Midbrain (tissue), 1 donor: Measurements from ENCODE around the gene COX4I2.

Source experiments
- DNase-seq: peaks from one replicate; lab custom pipeline; 2025; lab: John Stamatoyannopoulos, UW

COX4I2 gene

DNA sequence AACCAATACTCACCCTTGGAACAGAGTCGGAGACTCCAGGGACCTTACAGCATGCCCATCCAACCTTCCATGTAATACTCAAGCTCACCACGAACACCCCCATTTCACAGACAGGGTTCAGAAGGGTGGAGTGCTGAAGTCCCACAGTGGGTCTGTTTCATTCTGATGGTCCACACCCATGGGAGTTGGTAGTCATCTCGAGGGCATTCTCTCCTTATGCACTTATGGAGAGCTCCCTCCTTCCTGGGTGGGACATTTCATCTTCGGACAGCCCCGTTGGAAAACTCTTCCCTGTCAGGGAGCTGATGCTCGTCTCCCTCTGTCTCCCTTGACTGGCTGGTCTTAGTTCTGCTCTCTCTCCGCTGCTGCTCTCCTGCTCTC is 38.9 kb downstream of the COX4I2 start:
- DNase-seq, result no peak

DNA sequence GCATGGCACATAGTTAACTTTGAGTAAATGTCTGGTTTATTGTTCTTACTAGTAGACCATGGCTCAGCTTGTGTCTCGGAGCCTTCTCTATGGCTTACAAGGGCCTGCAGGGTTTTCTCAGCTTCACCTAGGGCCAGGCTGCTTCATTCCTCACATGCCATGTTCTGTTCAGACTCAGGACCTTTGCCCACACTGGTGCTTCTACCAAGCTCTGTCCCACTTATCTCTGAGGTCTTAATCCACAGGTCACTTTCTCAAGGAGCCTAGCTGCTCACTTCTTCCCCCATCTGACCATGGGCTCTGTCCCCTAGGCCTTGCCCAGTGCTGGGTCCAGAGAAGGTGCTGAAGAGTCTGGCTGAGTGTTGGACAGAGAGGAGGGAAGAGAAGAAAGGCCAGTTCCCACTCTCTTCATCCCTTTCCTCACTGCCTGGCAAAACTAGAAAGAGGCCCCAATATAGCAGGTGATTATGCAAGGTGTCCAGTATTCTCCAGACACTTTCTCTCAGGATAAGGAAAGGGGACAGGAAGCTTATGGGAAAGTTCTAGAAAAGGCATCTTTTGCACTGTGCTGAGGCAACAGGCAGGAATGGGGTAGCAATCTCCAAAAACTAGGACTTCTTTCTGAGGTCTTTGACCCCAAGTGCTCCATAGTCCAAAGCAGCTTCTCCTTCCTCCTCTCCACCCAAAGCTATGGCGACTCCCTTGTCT is 40.0 kb downstream of the COX4I2 start:
- DNase-seq, result no peak

DNA sequence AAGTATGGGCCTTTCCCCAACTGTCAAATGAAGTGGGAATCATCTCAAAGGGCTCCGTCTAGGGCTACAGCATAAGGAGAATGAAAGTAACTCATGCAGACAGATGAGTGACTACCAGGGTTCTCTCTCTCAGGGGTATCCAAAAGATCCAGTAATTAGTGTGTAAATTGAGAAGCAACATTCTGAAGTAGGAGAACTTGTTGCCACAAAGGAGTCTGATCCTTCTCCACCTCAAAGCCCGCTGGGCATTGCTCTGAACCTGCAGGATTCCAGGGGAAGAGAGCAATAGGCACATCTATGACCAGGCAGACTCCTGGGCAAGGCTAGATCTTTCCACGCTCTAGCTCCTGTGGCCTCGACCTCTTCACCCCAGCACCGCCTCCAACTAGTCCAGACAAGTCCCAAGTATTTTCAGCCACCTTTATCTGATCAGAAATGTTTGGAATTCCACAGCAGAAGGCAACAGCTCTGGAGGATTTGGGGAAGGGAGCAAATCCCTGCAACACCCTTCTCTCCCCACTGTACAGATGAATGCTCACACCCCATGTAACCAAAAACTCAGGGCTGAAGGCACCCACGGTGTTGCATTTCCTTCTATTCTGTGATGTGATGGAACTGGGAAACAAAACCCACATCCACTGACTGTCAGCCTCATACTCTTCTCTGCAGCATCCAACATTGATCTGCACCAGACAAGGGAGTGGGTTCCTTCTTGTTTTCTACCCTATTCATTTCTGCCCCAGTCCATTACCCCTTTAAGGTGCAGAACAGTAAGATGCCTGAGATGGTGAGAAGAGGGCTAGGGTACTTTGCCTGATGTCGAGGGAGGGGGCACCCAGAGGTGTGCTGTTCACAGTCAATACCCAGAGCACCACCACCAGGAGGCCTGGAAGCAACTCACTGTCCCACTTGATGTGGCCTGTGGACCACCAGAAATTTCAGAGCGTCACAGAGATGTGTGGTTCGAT is 41.0 kb downstream of the COX4I2 start:
- DNase-seq, result no peak

DNA sequence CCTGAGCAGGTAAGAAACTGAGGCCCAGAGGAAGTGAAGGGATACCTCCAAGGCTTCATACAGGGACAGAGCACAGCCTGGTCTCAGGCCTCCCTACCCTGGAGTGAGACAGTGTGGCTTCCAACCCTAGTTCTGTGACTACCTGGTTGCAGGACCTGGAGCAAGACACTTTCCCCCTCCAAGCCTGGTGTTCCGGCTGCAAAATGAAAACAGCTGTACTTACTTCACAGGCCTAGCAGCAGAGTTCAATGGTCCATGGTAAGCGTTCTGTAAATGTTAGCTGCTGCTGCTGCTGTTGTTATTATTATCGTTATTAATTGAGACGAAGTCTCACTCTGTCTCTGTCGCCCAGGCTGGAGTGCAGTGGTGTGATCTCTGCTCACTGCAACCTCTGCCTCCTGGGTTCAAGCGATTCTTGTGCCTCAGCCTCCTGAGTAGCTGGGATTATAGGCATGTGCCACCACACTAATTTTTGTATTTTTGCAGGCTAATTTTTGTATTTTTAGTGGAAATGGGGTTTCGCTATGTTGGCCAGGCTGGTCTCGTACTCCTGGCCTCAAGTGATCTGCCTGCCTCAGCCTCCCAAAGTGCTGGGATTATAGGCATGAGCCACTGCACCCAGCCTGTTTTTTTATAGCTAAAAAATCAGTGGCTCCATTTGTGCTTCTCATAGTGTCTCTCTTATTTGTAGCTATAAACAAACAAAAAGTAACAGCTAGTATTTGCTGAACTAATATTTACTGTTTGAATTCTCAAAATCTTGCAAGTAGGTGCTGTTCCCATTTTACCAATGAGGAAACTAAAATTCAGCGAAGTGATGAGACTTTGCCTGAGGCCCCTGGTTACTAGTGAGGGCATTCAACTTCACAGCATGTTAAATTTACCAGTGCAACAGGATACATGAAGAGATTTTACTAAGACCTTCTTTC is 41.9 kb downstream of the COX4I2 start:
- no peak for DNase-seq

DNA sequence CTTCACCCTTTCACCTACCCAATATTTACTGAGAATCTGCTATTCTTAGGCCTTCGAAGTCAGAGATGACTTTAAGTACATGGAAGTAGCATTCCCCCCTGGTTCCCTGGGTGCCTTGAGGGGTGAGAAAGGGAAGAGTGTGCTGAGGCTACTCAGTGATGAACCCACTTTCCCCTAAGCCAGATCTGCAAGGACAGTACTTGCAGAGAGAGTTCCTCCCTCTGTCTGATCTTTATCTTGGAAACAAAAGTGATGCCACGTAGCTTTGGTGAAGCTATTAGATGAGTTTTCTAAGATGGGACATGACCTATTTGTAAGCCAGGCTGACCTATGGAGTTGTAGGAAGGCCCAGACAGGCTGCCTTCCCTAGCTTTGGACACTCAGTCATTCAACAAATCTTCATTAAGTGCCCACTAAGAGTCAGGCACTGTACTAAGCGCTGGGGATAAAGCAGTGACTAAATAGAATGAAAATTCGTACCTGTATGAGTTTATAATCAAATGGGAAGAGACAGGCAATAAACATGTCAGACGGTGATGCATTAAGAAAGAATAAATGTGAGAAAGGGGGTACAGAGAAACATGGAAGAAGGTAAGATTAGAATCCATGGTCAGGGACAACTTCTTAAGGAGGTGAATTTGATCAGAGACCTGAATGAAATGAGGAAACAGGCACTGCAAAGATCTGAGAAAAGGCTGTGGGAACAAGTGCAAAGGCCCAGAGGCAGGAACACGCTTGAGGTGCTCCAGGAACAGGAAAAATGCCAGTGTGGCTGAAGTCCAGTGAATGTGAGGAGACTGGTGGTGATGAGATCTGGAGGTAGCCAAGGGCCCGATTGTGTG is 42.8 kb downstream of the COX4I2 start:
- no peak for DNase-seq

DNA sequence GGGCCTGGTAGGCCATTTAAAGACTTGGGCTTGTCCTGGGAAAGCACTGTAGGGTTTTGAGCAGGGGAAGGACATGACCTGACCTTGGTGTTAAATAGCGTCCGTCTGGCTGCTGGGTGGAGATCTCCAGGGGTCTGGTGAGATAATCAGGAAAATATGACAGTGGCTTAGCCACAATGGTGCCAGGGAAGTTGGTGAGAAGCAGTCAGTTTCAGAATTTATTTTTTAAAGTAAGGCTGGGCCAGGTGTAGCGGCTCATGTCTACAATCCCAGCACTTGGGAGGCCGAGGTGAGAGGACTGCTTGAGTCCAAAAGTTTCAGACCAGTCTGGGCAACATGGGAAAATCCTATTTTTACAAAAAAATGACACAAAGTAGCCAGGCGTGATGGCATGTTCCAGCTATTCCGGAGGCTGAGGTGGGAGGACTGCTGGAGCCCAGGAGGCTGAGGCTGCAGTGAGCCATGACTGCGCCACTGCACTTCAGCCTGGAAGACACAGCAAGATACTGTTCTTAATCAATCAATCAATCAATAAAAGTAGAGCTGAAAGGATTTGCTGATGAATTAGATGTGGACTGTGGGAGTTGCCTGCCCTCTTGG is 43.5 kb downstream of the COX4I2 start:
- DNase-seq, result no peak

DNA sequence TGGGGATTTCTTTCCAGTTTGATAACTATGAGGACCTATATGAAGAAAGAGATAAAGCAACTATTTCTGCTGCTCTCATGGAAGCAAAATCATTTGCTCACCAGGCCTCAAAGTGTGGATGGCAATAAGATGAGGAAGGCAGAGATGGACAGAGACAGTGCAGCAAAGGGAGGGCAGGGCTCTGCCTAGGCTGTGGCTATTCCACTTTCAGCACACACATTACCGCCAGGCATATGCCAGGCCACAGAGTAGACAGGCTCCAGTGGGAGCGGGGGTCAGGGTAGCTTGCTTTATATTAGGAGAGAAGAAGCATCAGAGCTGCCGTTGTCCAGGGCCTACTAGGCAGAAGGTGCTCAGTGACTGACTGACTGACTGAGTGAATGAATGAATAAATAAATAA is 44.1 kb downstream of the COX4I2 start:
- no peak for DNase-seq

DNA sequence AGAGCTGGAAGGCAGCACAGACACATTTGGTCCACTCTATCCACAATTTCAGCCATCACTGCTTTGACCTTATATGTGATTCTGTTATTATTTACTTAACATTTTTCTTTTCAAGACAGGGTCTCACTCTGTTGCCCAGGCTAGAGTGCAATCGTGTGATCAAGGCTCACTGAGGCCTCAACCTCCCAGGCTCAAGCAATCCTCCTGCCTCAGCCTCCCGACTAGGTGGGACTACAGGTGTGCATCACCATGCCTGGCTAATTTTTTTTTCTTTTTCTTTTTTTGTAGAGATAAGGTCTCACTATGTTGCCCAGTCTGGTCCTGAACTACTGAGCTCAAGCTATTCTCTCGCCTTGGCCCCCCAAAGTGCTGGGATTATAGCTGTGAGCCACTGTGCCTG is 44.6 kb downstream of the COX4I2 start:
- DNase-seq, result no peak

DNA sequence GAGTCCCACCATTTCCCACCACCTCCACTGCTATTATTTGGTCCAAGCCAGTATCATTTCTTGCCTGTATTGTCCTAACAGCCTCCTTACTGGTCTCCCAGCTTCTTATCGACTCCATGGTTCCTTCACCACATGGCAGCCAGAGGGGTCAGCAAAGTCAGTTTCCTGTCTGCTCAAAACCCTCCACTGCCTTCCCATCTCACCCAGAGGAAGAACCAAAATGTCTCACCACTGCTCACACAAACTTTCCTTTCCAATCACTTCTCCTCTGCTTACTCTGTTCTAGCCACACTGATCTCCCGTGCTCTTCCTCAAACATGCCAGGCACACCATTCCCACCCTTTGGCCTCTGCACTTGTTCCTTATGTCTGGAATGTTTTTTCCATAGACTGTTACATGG is 45.2 kb downstream of the COX4I2 start:
- no peak for DNase-seq

DNA sequence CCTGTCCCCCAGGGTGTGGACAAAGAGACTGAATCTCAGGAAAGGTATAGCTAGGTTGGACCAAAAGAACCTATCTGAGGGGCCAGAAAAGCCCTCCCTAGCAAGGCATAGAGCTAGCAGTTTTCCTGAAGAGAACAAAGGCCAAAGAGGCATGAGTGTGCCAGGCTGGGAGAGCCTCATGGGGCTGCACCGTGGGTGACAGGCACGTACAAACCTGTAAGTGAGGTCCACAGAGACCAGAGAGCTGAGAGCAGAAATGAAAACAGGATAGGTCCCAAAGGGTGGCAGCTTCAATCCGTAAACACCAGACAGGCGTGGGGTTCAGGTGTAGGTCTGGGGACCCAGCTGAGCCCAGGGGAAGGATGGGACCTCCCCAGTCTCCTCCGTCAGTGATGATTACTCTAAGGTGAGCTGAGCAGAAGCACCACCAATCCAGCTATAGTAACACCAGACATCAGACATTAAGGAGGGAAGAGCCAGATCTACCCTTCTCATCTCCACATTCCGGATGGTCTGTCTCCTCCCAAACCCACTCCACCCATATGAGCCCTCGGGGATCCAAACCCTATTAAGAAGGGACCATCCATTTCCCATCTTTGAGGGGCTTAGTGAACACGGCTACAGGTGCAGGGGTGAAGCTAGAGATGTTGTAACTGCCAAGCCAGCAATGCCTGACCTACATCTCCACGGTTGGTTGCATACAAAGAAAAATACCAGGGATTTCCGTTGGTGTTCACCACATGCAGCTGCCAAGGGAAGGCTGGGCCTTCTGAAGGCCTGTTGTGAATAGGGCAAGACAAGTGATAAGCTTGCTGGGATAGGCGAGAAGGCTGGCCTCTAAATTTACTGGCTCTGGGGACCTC is 46.7 kb downstream of the COX4I2 start:
- DNase-seq, result no peak

DNA sequence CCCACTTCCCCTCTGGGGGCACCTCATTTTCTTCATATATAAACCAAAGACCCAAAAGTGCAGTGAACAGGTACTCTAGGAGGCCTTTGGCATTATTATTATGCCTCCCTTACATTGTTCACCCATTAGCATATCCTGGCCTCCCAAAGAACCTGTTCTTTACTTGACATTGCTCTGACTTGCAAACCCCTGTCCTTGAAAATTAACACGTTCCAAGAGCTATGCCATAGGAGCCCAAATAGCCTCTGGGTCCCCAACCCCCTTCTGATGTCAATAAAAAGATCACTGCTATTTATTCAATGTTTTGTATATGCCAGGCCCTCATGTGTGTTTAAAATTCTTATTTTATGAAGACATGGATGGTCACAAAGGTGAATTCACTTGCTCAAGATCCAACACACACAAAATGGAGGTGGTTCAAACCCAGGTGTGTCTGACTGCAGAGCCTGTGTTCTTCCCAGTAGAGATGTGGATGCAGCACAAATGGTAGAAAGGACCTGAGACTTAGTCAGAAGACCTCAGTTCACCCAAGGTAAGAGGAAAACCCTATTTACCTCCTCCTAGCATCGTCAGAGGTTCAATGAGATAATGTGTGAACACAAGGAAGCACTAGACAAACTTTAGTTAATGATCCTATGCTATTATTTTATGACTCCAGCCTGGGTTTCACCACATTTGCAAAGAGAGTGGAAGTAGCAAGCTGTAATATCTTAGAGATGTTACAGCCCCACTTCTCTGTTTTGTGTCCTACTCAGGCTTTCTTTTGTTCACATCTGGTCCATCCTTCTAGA is 48.3 kb downstream of the COX4I2 start:
- DNase-seq, result no peak

DNA sequence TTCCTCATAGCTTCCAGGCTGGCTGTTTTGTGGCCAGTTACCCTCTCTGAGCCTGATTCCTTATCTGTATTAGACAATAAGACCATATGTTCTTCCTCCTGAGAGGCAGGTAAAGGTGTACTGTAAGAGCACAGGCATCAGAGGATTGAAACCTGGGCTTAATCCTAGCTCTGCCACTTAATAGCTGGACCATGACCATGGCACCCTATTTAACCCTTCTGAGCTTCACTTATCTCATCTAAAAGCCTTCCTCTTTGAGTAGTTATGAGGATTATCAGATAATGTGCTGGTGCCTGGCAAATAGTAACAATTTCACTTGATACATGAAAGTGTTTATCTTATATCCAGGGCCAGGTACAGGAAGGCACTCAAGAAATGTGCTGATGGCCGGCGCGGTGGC is 50.1 kb downstream of the COX4I2 start:
- DNase-seq, result no peak

DNA sequence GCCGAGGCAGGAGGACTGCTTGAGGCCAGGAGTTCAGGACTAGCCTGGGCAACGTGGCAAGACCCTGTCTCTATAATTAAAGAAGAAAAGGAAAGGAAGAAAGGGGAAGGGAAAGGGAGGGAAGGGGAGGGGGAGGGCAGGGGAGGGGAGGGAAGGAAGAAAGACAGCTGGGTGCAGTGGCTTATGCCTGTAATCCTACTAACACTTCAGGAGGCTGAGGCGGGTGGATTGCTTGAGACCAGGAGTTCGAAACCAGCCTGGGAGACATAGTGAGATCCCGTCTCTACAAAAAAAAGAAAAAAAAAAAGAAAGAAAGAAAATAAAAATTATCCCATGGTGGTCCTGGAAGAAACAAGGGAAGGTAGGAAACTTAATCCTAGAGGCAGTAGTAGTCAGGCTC is 51.4 kb downstream of the COX4I2 start:
- DNase-seq, result no peak

DNA sequence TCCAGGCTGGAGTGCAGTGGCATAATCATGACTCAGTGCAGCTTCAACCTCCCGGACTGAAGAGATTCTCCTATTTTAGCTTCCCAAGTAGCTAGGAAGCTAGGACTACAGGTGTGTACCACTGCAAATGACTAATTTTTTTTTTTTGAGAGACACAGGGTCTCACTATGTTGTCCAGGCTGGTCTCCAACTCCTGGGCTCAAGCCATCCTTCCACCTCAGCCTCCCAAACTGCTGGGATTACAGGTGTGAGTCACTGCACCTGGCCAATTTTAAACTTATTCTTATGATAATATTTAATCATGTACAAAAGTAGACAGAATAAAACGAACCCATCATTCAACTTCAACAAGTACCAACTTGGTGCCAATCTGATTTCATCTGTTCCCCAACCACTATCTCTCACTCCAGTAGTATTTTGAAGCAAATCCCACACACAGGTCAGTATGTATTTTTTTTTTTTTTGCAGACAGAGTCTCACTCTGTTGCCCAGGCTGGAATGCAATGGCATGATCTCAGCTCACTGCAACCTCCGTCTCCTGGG is 52.5 kb downstream of the COX4I2 start:
- no peak for DNase-seq

DNA sequence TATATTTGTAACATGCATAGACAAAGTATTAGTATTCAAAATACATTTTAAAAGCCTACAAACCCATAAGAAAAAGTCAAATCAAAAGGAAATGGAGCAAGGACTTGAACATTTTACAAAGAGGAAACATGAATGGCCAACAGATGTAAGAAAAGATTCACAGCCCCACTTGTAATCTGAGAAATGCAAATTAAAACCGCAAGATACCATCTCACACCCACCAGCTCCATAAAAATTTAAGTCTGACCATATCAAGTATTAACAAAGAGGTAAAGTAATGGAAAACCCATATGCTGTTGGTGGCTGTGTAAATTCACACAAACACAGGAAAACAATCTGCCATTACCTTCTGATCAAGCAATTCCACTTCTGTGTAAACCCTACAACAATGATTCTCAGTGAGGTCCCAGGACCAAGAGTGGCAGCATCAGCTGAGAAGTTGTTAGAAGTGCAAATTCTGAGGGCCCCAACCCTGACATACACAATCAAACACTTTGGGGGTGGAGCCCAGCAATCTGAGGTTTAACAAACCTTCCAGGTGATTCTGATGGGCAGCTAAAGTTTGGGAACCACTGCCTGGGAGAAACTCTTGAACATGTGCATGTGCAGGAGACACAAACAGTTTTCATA is 54.0 kb downstream of the COX4I2 start:
- DNase-seq, result no peak

DNA sequence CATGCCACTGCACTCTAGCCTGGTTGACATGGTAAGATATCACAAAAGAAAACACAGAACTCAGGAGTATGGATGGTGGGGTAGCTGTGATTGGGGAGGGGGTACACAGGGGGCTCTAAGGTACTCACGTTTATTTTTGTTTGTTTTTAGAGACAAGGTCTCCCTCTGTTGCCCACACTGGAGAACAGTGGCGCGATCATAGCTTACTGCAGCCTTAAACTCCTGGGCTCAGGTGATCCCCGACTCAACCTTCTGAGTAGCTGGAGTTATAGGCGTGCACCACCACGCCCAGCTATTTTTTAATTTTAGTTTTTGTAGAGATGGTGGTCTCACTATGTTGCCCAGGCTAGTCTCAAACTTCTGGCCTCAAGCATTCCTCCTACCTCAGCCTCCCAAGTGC is 55.7 kb downstream of the COX4I2 start:
- no peak for DNase-seq

DNA sequence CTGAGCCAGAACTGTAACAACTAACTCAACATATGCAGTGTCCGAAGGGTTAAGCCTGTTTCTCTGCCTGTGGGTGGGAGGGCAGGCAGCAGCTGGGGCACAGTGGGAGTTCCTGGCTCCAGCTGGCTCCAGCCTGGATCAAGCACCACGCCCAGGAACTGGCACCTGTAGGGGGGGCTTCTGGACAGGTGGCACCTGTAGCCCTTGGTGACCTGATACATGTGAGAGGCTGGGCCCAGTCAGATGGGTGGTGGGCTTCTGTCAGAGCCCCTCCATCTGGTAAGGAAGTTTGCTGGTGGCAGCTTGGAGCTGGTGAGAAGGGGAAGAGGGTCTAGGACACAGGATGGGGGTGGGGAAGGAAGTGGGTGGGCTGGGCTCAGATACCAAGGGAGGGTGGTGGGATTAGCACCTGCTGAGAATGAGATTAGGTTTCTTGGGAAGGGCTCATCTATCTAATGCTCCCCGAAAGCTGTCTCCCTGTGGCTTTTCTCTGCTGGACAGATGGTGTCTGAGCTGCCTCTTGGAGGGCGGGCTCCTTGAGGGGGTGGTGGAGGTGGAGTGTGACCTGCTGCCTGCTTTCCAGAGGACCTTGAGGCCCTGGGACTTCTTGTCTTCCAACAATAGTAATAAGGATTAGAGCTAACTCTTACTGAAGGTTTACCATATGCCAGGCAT is 56.4 kb downstream of the COX4I2 start:
- no peak for DNase-seq
